Heart right ventricle (tissue), 16 donors: Measurements from ENCODE around the gene EYA4. TPM values are rescaled to one million over a fixed set of nuclear protein-coding genes. Genes with fewer than 3 reads are reported as not detected.

Experiments used
- ATAC-seq, 8 donors: fragments of 200-7000 bp; cut with Tn5 transposase; one replicate each; pipeline ENCODE4 v1.9.1; 2020; ENCODE audit warnings: mild to moderate bottlenecking in 8 of 8, moderate library complexity in 8 of 8, moderate number of reproducible peaks in 1 of 8
- DNase-seq, 2 donors: peaks; one replicate each; pipeline ENCODE4 v3.0.0-alpha.2; 2020
- H3K27ac ChIP-seq, 10 donors: fragments of 200-600 bp; sonication (generic) in 2 of 10; one replicate each; pipeline versions ENCODE4 v1.5.0 to v1.8.0; 2020 to 2022; ENCODE audit warnings: mild to moderate bottlenecking in 3 of 10
- H3K27me3 ChIP-seq, 7 donors: fragments of 200-600 bp; one replicate each; pipeline ENCODE4 v1.8.0; 2021 to 2022; ENCODE audit warnings: mild to moderate bottlenecking in 2 of 7
- H3K36me3 ChIP-seq, 9 donors: fragments of 200-600 bp; sonication (generic) in 1 of 9; one replicate each; pipeline versions ENCODE4 v1.5.0 to v1.8.0; 2020 to 2022; ENCODE audit warnings: mild to moderate bottlenecking in 2 of 9
- H3K4me1 ChIP-seq, 9 donors: fragments of 200-600 bp; sonication (generic) in 1 of 9; one replicate each; pipeline versions ENCODE4 v1.5.0 to v1.8.0; 2020 to 2022; ENCODE audit warnings: mild to moderate bottlenecking in 4 of 9
- H3K4me3 ChIP-seq, 10 donors: fragments of 200-600 bp; sonication (generic) in 2 of 10; one replicate each; pipeline versions ENCODE4 v1.5.0 to v1.8.0; 2020 to 2022; ENCODE audit warnings: mild to moderate bottlenecking in 7 of 10, moderate library complexity in 2 of 10
- H3K9me3 ChIP-seq, 11 donors: fragments of 200-600 bp in 10 of 11; sonication (generic) in 2 of 11; one replicate each; pipeline versions ENCODE4 v1.5.0 to v1.8.0; 2013 to 2022; ENCODE audit warnings: mild to moderate bottlenecking in 2 of 11, control low read depth in 1 of 11, moderate library complexity in 1 of 11
- CTCF ChIP-seq, 9 donors: fragments of 200-600 bp; sonication (generic) in 2 of 9; IDR thresholded peaks; one replicate each; pipeline versions ENCODE4 v1.5.0 to v1.8.0; 2021 to 2022; ENCODE audit warnings: antibody characterized with exemption in 9 of 9, mild to moderate bottlenecking in 5 of 9, moderate library complexity in 1 of 9
- WGBS, 2 donors: extraction: QIAGEN DNeasy Blood & Tissue Kit; methylation state at CpG; one replicate each; pipeline ENCODE4 v1.1.7; 2013; ENCODE audit warnings: inconsistent platforms in 1 of 2; 5-methylcytosine and 5-hydroxymethylcytosine counted together
- intact Hi-C, 10 donors: fragments of 100-400 bp; cut with DNase I; formaldehyde crosslinking; loops; one replicate each; pipeline versions ENCODE4 v1.11.1 to v1.14.2; 2022
- polyA plus RNA-seq, 2 donors: library from polyadenylated mRNA; stranded (reverse); fragments of 200-250 nt; gene quantifications; one replicate each; pipeline ENCODE4 v1.2.3, GENCODE V29; 2013
- total RNA-seq, 10 donors: library from RNA; stranded (reverse); fragmentation: NEBNext Ultra II Directional in 3 of 10; extraction: Animal tissue kit (Norgen Biotek cat#: 25700) in 3 of 10; gene quantifications; one replicate each; pipeline versions ENCODE4 v1.2.1 to v1.2.4, GENCODE V29; 2021 to 2023
- donor health status: Arrhythmogenic right ventricular cardiomyopathy.
- donor health status: ischemic (EF 13 %, LVEDD 7.1; RV severe dilation, severe dysfunction).
- donor health status: healthy with polysubstance abuse.
- donor health status: DM: no; HTN: yes; CAD: no.
- donor health status: DM: no; HTN: no; CAD: no.
- donor health status: ischemic (EF 25% LVEDD 6.9; RV normal size, moderate dysfunction).
- donor health status: ischemic (EF 25% LVEDD 5.7; RV mildly dilated, moderate dysfunction).
- donor health status: healthy.
- donor health status: DM: yes; HTN: yes; CAD: no.
- donor health status: Ischemic cardiomyopathy.
- donor health status: ischemic (EF 35%, LVEDD 5.7; RV mildly dilated, moderate dysfunction).
- donor health status: nonischemic (EF 11% LVEDD 7.7; RV severe dilation, severe dysfunction).
- donor health status: DM: yes; HTN: yes; CAD: no.
- donor health status: PGD.
- donor health status: ischemic (EF 29% LVEDD 5.4; RV normal size, mild dysfunction).
- donor health status: nonischemic (EF 23%, LVEDD 6.1; RV moderate dilation, normal function).

Gene EYA4
- total and polyA plus RNA-seq, 12 donors: 1.6 to 30.2 (median 17.9) TPM

GRCh38 chr6:133503336-133503729, 262.2 kb downstream of the EYA4 start:
- H3K4me1 ChIP-seq: peaks cover 4 to 52% (median 30%) of the 10 kb centered on the region in 9 donors

GRCh38 chr6:133504158-133504557, 263.0 kb downstream of the EYA4 start:
- TF ChIP-seq CTCF (IDR thresholded peaks at IDR 0.05): no peak
- DNase-seq: no peak
- ATAC-seq: no peak
- Histone ChIP-seq H3K27ac (no peak overlapping the region), H3K4me1 (peaks cover 4 to 52% (median 30%) of the 10 kb centered on the region in 9 donors), H3K4me3 (no peak overlapping the region), H3K9me3 (no peaks in the 10 kb centered on the region), H3K36me3 (no peaks in the 10 kb centered on the region), H3K27me3 (no peaks in the 10 kb centered on the region)
- WGBS, 2 donors: 81 to 91% methylated on average over 6 of the region's 6 CpGs
- intact Hi-C loops: loop anchor here in 4 of 10 donors (10.0 kb wide), 4 partner anchors 259 to 549 kb away; partner anchors contain the start of gene EYA4 (in 1 of the 4)

More at GRCh38 chr6:133503336-133503729, 262.2 kb downstream of the EYA4 start:
- DNase-seq (no peak), ATAC-seq (no peak)
- peak overlapping the region in 4 of 10 donors; percentile 51 to 67 (median 60) for H3K27ac ChIP-seq
- H3K27me3 ChIP-seq: no peaks in the 10 kb centered on the region
- H3K36me3 ChIP-seq: no peaks in the 10 kb centered on the region
- no peak overlapping the region for H3K4me3 ChIP-seq
- 89 to 95% methylated on average over 1 of the region's 1 CpG for WGBS, 2 donors
- no peaks in the 10 kb centered on the region for H3K9me3 ChIP-seq
- intact Hi-C loops: loop anchor here in 4 of 10 donors (10.0 kb wide), 4 partner anchors 259 to 549 kb away; partner anchors contain the start of gene EYA4 (in 1 of the 4)
- no peak for TF ChIP-seq CTCF (IDR thresholded peaks at IDR 0.05)

- Histone ChIP-seq H3K27ac (no peak overlapping the region), H3K4me1 (peaks cover 4 to 52% (median 30%) of the 10 kb centered on the region in 9 donors), H3K27me3 (no peaks in the 10 kb centered on the region), H3K4me3 (no peak overlapping the region), H3K9me3 (no peaks in the 10 kb centered on the region), H3K36me3 (no peaks in the 10 kb centered on the region)
- WGBS, 2 donors: 41 to 65% methylated on average over 3 of the region's 3 CpGs
- ATAC-seq: no peak
- peak in 1 of 2 donors; percentile 21 for DNase-seq
- TF ChIP-seq CTCF (IDR thresholded peaks at IDR 0.05): no peak
- intact Hi-C loops: loop anchor here in 5 of 10 donors (5.0 to 10.0 kb wide), 5 partner anchors 260 to 550 kb away; partner anchors contain the start of gene EYA4 (in 1 of the 5)
Measured at GRCh38 chr6:133504761-133505160, 263.6 kb downstream of the EYA4 start.

- 82 to 93% methylated on average over 3 of the region's 3 CpGs for WGBS, 2 donors
- H3K4me3 ChIP-seq: no peak overlapping the region
- intact Hi-C loops: loop anchor here in 5 of 10 donors (5.0 to 10.0 kb wide), 5 partner anchors 261 to 551 kb away; partner anchors contain the start of gene EYA4 (in 1 of the 5)
Measured at GRCh38 chr6:133505681-133506080, 264.5 kb downstream of the EYA4 start.

More at GRCh38 chr6:133505681-133506080, 264.5 kb downstream of the EYA4 start:
- Histone ChIP-seq H3K9me3 (no peaks in the 10 kb centered on the region), H3K36me3 (no peaks in the 10 kb centered on the region), H3K27ac (no peak overlapping the region), H3K27me3 (no peaks in the 10 kb centered on the region), H3K4me1 (peaks cover 4 to 52% (median 30%) of the 10 kb centered on the region in 9 donors)
- ATAC-seq (no peak), DNase-seq (no peak)
- no peak for TF ChIP-seq CTCF (IDR thresholded peaks at IDR 0.05)
